ENCODE results near the gene SHC4.
"Not testable (repeated sequence)": the region's sequence is repeated elsewhere in the genome, so short reads cannot be mapped to it uniquely, and the experiment has no call there.

Gene SHC4

GRCh38 chr15:48861813-48862431 lies 101.8 kb downstream of the SHC4 start:
- H3K27ac ChIP-seq, result no peak overlapping the region

GRCh38 chr15:48859426-48859825 lies 104.3 kb downstream of the SHC4 start:
- H3K27ac ChIP-seq, result no peak overlapping the region
- no peak for TF ChIP-seq ZFX (IDR thresholded peaks at IDR 0.05; ENCODE audit: borderline replicate concordance)
- no peak for TF ChIP-seq CTCF (IDR thresholded peaks at IDR 0.05)

More at GRCh38 chr15:48861813-48862431, 101.8 kb downstream of the SHC4 start:
- TF ChIP-seq CTCF (IDR thresholded peaks at IDR 0.05), result peak; percentile 94
- no peak for TF ChIP-seq ZFX (IDR thresholded peaks at IDR 0.05; ENCODE audit: borderline replicate concordance)

GRCh38 chr15:48858401-48858800 lies 105.3 kb downstream of the SHC4 start:
- no peak for TF ChIP-seq CTCF (IDR thresholded peaks at IDR 0.05)
- no peak for TF ChIP-seq ZFX (IDR thresholded peaks at IDR 0.05; ENCODE audit: borderline replicate concordance)
- H3K27ac ChIP-seq, result no peak overlapping the region

- no peak for TF ChIP-seq CTCF (IDR thresholded peaks at IDR 0.05)
- TF ChIP-seq ZFX (IDR thresholded peaks at IDR 0.05; ENCODE audit: borderline replicate concordance), result no peak
- H3K27ac ChIP-seq, result no peak overlapping the region
These were observed 106.8 kb downstream of the SHC4 start for GRCh38 chr15:48856942-48857341.

- peak; percentile 82 for TF ChIP-seq CTCF (IDR thresholded peaks at IDR 0.05)
- TF ChIP-seq ZFX (IDR thresholded peaks at IDR 0.05; ENCODE audit: borderline replicate concordance), result no peak
- H3K27ac ChIP-seq, result no peak overlapping the region
These were observed 107.9 kb downstream of the SHC4 start for GRCh38 chr15:48855501-48856440.

- H3K27ac ChIP-seq, result not testable (repeated sequence)
These were observed 109.3 kb downstream of the SHC4 start for GRCh38 chr15:48854434-48854833.

GRCh38 chr15:48851956-48852355 lies 111.8 kb downstream of the SHC4 start:
- no peak overlapping the region for H3K27ac ChIP-seq
- no peak for TF ChIP-seq CTCF (IDR thresholded peaks at IDR 0.05)
- no peak for TF ChIP-seq ZFX (IDR thresholded peaks at IDR 0.05; ENCODE audit: borderline replicate concordance)

All from 22Rv1 (cell line).